ENCODE data around the gene DPYD.

DNA sequence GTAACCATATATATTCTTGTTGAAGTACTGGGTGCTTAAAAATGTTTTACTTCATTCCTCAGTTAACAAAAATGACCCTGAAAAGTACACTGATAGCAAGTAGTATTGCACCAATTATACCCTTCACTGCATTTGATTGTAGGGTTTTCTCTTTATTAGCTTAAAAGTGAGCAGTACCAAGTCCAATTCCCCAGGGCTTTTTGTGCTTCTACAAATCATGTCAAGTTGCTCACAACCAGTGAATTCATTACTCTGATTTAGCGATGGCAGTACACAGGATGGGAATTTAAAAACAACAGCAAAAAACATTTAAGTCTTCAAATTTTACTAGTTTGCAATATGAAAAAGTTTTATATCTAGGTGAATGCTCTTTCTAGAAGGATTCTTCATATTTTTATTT is 762.8 kb downstream of the DPYD start:
- TF ChIP-seq EP300 (IDR thresholded peaks at IDR 0.05; ENCODE audit: borderline replicate concordance in 1 of 2, low read depth in 1 of 2, low read length in 1 of 2) (no peak), TAF1 (IDR thresholded peaks at IDR 0.05; ENCODE audit: borderline replicate concordance, low read depth, low read length) (no peak), SIN3A (IDR thresholded peaks at IDR 0.05; ENCODE audit: borderline replicate concordance, low read depth, low read length) (no peak), YY1 (IDR thresholded peaks at IDR 0.05; ENCODE audit: low read depth) (no peak)
- TF ChIP-seq, protein P1, sequence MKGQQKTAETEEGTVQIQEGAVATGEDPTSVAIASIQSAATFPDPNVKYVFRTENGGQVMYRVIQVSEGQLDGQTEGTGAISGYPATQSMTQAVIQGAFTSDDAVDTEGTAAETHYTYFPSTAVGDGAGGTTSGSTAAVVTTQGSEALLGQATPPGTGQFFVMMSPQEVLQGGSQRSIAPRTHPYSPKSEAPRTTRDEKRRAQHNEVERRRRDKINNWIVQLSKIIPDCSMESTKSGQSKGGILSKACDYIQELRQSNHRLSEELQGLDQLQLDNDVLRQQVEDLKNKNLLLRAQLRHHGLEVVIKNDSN (IDR thresholded peaks at IDR 0.05; ENCODE audit: borderline replicate concordance, low read depth), result no peak
- TF ChIP-seq, protein P2, sequence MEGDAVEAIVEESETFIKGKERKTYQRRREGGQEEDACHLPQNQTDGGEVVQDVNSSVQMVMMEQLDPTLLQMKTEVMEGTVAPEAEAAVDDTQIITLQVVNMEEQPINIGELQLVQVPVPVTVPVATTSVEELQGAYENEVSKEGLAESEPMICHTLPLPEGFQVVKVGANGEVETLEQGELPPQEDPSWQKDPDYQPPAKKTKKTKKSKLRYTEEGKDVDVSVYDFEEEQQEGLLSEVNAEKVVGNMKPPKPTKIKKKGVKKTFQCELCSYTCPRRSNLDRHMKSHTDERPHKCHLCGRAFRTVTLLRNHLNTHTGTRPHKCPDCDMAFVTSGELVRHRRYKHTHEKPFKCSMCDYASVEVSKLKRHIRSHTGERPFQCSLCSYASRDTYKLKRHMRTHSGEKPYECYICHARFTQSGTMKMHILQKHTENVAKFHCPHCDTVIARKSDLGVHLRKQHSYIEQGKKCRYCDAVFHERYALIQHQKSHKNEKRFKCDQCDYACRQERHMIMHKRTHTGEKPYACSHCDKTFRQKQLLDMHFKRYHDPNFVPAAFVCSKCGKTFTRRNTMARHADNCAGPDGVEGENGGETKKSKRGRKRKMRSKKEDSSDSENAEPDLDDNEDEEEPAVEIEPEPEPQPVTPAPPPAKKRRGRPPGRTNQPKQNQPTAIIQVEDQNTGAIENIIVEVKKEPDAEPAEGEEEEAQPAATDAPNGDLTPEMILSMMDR (IDR thresholded peaks at IDR 0.05), result no peak
- TF ChIP-seq, protein P3, sequence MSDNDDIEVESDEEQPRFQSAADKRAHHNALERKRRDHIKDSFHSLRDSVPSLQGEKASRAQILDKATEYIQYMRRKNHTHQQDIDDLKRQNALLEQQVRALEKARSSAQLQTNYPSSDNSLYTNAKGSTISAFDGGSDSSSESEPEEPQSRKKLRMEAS (IDR thresholded peaks at IDR 0.05; ENCODE audit: low read depth), result no peak
